ENCODE results near the gene NPIPA5.
"Not testable (repeated sequence)": the region's sequence is repeated elsewhere in the genome, so short reads cannot be mapped to it uniquely, and the experiment has no call there.

NPIPA5 gene

GRCh38 chr16:15398618-15399316 lies 20.7 kb upstream of the NPIPA5 start:
- TF ChIP-seq CTCF (IDR thresholded peaks at IDR 0.05; ENCODE audit: low read depth, low read length): no peak

GRCh38 chr16:15396948-15397594 lies 19.0 kb upstream of the NPIPA5 start:
- H3K4me3 ChIP-seq (ENCODE audit: low read depth, low read length): no peak overlapping the region
- no peak for TF ChIP-seq CTCF (IDR thresholded peaks at IDR 0.05; ENCODE audit: low read depth, low read length)

More at GRCh38 chr16:15398618-15399316, 20.7 kb upstream of the NPIPA5 start:
- no peak overlapping the region for H3K4me3 ChIP-seq (ENCODE audit: low read depth, low read length)

GRCh38 chr16:15396509-15396829 lies 18.4 kb upstream of the NPIPA5 start:
- H3K4me3 ChIP-seq (ENCODE audit: low read depth, low read length): not testable (repeated sequence)

DNA sequence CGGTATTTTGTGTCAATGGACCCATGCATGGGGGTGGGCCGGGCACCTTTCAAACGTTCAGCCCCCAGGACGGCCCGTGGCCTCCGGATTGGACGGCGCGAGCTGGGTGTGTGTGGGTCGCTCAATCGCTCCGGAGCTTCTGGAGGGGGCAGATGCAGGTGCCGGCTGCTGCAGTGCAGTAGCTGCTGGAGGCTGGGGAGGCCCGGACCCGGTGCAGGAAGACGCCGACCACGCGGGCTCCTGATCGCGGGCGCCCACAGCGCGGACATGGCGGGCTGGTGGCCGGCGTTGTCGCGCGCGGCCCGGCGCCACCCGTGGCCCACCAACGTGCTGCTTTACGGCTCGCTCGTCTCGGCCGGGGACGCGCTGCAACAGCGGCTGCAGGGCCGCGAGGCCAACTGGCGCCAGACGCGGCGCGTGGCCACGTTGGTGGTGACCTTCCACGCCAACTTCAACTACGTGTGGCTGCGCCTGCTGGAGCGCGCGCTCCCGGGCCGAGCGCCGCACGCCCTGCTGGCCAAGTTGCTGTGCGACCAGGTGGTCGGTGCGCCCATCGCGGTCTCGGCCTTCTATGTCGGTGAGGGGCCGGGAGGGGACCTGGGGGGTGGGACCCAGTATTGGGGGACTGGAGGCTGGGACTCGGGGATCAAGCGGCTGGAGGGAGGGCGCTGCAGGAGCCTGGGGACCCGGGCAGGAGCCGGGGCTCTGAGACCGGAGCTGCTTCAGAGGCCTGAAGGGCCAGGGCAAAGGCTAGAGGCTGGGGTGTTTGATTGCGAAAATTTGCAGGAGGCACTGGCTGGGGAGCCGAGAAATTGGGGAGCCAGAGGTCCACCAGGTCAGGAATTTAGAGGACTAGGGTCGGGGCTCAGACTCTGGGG lies 17.8 kb upstream of the NPIPA5 start, which contains the start of gene MPV17L:
MPV17L (plus strand) TSS at position 124 of the 878 bp plus-strand sequence; CDS start at position 268, 144 bp downstream.
- H3K4me3 ChIP-seq (ENCODE audit: low read depth, low read length): not testable (repeated sequence)

- not testable (repeated sequence) for H3K4me3 ChIP-seq (ENCODE audit: low read depth, low read length)
Observed at GRCh38 chr16:15393025-15393424, 14.9 kb upstream of the NPIPA5 start.

- not testable (repeated sequence) for H3K4me3 ChIP-seq (ENCODE audit: low read depth, low read length)
Observed at GRCh38 chr16:15389916-15390315, 11.8 kb upstream of the NPIPA5 start.

DNA sequence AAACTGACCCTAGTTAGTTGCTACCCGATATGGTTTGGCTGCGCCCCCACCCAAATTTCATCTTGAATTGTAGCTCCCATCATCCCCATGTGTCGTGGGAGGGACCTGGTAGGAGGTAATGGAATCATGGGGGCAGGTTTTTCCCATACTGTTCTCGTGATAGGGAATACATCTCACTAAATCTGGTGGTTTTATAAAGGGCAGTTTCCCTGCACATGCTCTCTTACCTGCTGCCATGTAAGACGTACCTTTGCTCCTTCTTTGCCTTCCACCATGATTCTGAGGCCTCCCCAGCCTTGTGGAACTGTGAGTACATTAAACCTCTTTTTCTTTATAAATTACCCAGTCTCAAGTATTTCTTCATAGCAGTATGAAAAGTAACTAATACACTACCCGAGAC lies 10.0 kb upstream of the NPIPA5 start:
- H3K4me3 ChIP-seq (ENCODE audit: low read depth, low read length): not testable (repeated sequence)

DNA sequence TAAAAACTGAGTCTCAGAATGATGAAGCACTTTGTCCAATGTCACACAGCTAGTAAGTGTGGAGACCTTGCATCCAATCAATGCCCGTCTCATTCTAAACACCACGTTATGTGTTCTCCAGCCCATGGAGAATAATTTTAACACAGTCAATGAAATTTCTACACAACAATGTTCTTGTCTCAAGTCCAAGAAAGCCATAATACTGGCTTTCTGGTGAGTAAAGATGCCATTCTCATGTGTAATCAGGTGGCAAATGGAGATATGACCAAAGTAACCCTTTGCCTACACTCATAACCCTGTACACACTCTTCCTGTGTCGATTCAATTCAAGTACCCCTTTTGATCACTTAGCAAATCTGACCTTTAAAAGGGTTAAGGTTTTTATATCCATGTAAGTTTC lies 4.7 kb upstream of the NPIPA5 start:
- not testable (repeated sequence) for H3K4me3 ChIP-seq (ENCODE audit: low read depth, low read length)

GRCh38 chr16:15357495-15357894 lies 20.6 kb downstream of the NPIPA5 start:
- H3K4me3 ChIP-seq (ENCODE audit: low read depth, low read length): not testable (repeated sequence)

GRCh38 chr16:15354846-15355245 lies 23.2 kb downstream of the NPIPA5 start:
- not testable (repeated sequence) for H3K4me3 ChIP-seq (ENCODE audit: low read depth, low read length)

DNA sequence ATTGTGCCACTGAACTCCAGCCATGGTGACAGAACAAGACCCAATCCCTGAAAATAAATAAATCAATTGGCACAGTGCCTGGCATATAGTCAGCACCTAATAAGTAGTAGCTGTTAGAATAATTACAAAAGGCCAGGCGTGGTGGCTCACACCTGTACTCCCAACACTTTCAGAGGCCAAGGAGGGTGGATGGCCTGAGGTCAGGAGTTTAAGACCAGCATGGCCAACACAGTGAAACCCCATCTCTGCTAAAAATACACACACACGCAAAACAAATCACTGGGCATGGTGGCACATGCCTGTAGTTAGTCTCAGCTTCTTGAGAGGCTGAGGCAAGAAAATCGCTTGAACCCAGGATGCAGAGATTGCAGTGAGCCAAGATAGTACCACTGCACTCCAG lies 25.2 kb downstream of the NPIPA5 start:
- not testable (repeated sequence) for H3K4me3 ChIP-seq (ENCODE audit: low read depth, low read length)

DNA sequence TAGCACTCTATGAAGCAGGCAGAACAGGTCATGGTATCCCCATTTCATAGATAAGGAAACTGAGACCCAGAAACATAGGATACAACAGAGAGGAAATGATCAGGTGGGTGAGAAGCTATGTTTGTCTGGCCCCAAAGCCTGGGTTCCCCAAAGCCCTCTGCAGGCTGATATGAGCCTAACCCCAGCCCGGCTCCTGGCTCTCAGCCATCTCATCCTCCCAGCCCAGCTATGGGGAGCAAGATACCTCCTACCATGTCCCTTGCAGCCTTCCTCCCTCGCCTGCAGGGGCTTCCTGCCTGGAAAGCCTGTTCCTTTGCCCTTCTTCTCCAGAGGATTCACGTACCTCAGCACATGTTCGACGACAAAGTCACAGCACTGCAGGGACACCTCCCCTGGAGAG lies 26.3 kb downstream of the NPIPA5 start:
- H3K4me3 ChIP-seq (ENCODE audit: low read depth, low read length): not testable (repeated sequence)

GRCh38 chr16:15351251-15351650 lies 26.8 kb downstream of the NPIPA5 start:
- H3K4me3 ChIP-seq (ENCODE audit: low read depth, low read length): not testable (repeated sequence)

DNA sequence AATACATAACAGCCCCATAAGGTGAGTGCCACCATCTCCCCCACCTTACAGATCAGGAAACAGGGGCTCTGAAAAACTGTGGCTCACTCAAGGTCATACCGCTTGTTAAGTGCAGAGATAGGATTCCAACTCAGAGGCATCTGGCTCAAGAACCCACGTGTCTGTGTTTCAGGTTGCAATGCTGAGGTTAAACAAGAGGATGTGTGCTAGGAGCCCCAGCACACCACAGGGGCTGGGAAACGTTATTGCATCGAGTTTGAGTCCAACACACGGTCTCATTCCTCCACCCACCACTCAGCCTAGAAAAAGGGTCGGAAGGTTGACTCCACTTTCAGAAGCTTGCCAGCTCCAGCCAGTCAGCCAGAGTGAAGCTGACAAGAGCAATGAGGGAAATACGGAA lies 29.4 kb downstream of the NPIPA5 start:
- not testable (repeated sequence) for H3K4me3 ChIP-seq (ENCODE audit: low read depth, low read length)

- not testable (repeated sequence) for H3K4me3 ChIP-seq (ENCODE audit: low read depth, low read length)
Observed at GRCh38 chr16:15342337-15342736, 35.8 kb downstream of the NPIPA5 start.

DNA sequence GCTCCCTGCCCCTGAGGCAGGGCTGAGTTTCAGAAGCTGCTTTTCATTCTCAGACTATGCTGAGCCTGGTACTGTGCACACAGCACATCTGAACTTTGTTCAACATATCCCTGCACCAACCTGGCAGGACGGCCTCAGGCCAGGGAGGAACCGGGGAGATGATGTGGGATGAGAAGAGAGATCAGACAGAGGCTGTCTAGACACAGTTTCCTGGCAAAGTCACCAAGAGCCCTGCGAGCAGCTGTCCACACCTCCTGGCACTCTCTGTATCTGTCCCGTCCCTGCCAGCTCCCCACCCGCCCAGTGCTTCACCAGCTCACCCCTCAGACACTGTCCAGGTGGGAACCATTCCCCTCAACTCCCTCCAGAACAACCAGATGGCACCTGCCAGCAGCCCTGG lies 39.1 kb downstream of the NPIPA5 start:
- not testable (repeated sequence) for H3K4me3 ChIP-seq (ENCODE audit: low read depth, low read length)

GRCh38 chr16:15337974-15338605 lies 40.0 kb downstream of the NPIPA5 start:
- not testable (repeated sequence) for H3K4me3 ChIP-seq (ENCODE audit: low read depth, low read length)

DNA sequence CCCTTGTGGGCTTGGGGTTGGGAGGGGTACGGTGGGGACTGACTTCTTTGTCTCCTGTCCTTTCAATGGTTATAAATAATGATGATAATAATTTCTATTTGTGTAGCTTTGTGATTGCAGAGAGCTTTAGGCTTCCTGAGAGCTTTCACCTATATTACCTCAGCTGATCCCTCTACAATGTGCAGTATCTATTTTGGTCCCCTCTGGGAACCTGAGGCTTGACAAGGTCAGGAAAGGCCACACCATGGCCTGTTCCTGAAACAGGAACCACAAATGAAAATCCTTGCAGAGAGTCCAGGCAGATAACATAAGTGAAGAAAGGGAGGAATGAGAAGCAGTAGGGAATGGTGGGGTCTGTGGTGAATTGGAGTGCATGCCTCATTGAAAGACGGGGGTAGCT lies 42.5 kb downstream of the NPIPA5 start:
- H3K4me3 ChIP-seq (ENCODE audit: low read depth, low read length): not testable (repeated sequence)
